Measurements from ENCODE around the gene SLC12A4.

DNA sequence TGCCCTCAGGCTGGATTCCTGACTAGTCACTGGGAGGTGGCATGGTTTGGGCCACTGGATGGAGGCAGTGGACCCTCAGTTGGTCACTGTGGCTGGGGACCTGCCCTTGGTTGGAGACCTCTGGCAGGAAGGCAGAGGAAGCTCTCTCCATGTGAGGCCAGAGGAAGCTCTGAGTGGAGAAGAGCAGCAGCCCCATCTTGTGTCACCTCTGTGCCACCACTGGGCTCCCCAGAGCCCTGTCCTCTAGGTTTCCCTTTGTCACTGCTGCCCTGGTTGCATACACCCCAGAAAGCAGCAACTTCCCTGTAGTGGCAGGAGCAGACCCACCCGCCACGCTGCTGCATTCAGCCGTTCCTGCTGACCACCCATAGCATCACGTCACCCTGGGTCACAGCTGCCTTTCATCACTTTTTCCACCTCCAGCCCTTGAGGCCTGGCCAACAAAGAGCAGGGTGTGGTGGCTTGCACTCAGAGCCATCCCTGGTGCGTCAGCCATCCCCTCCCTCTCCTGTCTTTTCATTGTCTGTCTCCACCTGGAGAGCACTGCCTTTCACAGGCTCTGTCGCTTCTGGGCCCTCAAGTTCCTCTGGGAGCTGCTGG, 48.7 kb downstream of the SLC12A4 start:
- TF ChIP-seq, protein P1, sequence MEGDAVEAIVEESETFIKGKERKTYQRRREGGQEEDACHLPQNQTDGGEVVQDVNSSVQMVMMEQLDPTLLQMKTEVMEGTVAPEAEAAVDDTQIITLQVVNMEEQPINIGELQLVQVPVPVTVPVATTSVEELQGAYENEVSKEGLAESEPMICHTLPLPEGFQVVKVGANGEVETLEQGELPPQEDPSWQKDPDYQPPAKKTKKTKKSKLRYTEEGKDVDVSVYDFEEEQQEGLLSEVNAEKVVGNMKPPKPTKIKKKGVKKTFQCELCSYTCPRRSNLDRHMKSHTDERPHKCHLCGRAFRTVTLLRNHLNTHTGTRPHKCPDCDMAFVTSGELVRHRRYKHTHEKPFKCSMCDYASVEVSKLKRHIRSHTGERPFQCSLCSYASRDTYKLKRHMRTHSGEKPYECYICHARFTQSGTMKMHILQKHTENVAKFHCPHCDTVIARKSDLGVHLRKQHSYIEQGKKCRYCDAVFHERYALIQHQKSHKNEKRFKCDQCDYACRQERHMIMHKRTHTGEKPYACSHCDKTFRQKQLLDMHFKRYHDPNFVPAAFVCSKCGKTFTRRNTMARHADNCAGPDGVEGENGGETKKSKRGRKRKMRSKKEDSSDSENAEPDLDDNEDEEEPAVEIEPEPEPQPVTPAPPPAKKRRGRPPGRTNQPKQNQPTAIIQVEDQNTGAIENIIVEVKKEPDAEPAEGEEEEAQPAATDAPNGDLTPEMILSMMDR (IDR thresholded peaks at IDR 0.05): peak in 1 of 4 donors; percentile 8
- TF ChIP-seq POLR2A (IDR thresholded peaks at IDR 0.05): no peak

Data from right lobe of liver (tissue), 4 donors.